Osteoblast (primary cell): ENCODE results near the gene TMEM181. TPM values are rescaled to one million over a fixed set of nuclear protein-coding genes. Genes with fewer than 3 reads are reported as not detected.

Experiments used
- DNase-seq: peaks from one replicate; pipeline ENCODE4 v3.0.0; 2011; ENCODE audit warnings: low spot score, mixed read lengths; ENCODE audit not compliant: insufficient read length; ENCODE audit errors: missing footprints
- H2AFZ ChIP-seq: 2 replicates; pipeline ENCODE4 v1.6.0; 2011; ENCODE audit warnings: mild to moderate bottlenecking, low read length
- H3K27ac ChIP-seq: 2 replicates; pipeline ENCODE4 v1.5.1; 2011; ENCODE audit warnings: mild to moderate bottlenecking, low read depth, low read length, moderate library complexity
- H3K27me3 ChIP-seq: 2 replicates; pipeline ENCODE4 v1.6.0; 2012; ENCODE audit warnings: mild to moderate bottlenecking, control low read depth, inconsistent platforms, low read length, moderate library complexity; ENCODE audit not compliant: insufficient read depth
- H3K36me3 ChIP-seq: 2 replicates; pipeline ENCODE4 v1.5.1; 2011; ENCODE audit warnings: mild to moderate bottlenecking, low read length, control low read depth, moderate library complexity; ENCODE audit not compliant: insufficient read depth
- H3K4me1 ChIP-seq: 2 replicates; pipeline ENCODE4 v1.5.1; 2011; ENCODE audit warnings: mild to moderate bottlenecking, low read length, control low read depth, moderate library complexity; ENCODE audit not compliant: insufficient read depth
- H3K4me2 ChIP-seq: 2 replicates; pipeline ENCODE4 v1.6.0; 2011; ENCODE audit warnings: mild to moderate bottlenecking, low read length; ENCODE audit not compliant: insufficient read depth
- H3K4me3 ChIP-seq: fragments of 200-600 bp; sonication (generic); 3 replicates; pipeline ENCODE4 v1.5.1; 2012; ENCODE audit warnings: mild to moderate bottlenecking, low read length, inconsistent platforms; ENCODE audit not compliant: insufficient read depth
- H3K79me2 ChIP-seq: 2 replicates; pipeline ENCODE4 v1.6.0; 2012; ENCODE audit warnings: mild to moderate bottlenecking, low read length, control low read depth, inconsistent platforms; ENCODE audit not compliant: insufficient read depth
- H3K9me3 ChIP-seq: 2 replicates; pipeline ENCODE4 v1.5.1; 2011; ENCODE audit warnings: low read depth, low read length, control low read depth
- H4K20me1 ChIP-seq: 2 replicates; pipeline ENCODE4 v1.6.0; 2012; ENCODE audit warnings: mild to moderate bottlenecking, low read length, control low read depth; ENCODE audit not compliant: insufficient read depth
- total RNA-seq: library from RNA; depleted of rRNA; stranded (reverse); fragments of >200 nt; gene quantifications from 2 replicates; pipeline ENCODE4 v1.2.3, GENCODE V29; 2012
- TF ChIP-seq, protein P1 (sequence below): IDR thresholded peaks from 2 replicates; pipeline ENCODE4 v1.5.1; 2011; ENCODE audit warnings: mild to moderate bottlenecking, low read depth, low read length, moderate library complexity; ENCODE audit errors: extremely low read depth

Gene TMEM181
- total RNA-seq, 1 donor: 43.8 TPM

DNA sequence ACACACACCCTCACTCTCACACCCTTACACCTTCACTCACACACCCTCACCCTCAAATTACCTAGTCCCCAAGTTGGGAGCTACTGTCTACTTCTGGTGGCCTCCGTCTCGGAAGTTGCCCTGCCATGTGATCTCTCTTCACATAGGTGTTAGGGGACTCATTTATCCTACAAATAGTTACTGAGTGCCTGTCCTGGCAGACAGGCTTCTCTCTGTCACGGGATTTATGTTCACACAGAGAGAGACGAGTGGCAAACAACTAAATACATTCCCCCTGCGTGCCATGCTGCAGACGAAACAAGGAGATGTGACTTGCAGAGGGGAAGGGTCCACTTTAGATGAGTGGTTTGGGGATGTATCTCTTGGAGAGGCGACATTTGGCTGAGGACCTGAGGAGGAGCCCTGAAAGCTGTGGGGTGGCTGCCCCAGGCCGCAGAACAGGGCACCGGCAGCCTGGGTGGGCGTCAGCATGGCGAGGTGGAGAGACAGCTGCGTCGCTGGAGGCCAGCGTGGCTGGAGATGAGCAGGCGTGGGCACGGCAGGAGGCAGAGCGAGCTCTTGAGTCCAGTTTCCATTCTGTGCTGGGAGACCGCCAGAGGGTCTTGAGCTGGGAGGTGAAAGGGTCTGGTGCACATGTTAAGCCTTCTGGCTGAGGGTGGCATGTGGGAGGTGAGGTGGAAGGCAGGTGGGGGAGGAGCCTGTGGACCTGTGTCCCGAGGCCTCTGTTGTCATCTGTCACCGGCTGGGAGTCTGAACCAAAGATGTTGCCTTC is 67.5 kb downstream of the TMEM181 start:
- H3K4me1 ChIP-seq: peaks cover 23% of the 10 kb centered on the region
- H3K36me3 ChIP-seq: peaks cover 45% of the 10 kb centered on the region
- DNase-seq: no peak
- no peak overlapping the region for H3K4me3 ChIP-seq
- H3K27ac ChIP-seq: no peak overlapping the region
- H3K4me2 ChIP-seq: no peak overlapping the region
- H2AFZ ChIP-seq: no peak overlapping the region
- TF ChIP-seq, protein P1, sequence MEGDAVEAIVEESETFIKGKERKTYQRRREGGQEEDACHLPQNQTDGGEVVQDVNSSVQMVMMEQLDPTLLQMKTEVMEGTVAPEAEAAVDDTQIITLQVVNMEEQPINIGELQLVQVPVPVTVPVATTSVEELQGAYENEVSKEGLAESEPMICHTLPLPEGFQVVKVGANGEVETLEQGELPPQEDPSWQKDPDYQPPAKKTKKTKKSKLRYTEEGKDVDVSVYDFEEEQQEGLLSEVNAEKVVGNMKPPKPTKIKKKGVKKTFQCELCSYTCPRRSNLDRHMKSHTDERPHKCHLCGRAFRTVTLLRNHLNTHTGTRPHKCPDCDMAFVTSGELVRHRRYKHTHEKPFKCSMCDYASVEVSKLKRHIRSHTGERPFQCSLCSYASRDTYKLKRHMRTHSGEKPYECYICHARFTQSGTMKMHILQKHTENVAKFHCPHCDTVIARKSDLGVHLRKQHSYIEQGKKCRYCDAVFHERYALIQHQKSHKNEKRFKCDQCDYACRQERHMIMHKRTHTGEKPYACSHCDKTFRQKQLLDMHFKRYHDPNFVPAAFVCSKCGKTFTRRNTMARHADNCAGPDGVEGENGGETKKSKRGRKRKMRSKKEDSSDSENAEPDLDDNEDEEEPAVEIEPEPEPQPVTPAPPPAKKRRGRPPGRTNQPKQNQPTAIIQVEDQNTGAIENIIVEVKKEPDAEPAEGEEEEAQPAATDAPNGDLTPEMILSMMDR: no peak
- no peaks in the 10 kb centered on the region for H3K27me3 ChIP-seq
- H4K20me1 ChIP-seq: peaks cover 4% of the 10 kb centered on the region
- no peaks in the 10 kb centered on the region for H3K9me3 ChIP-seq
- H3K79me2 ChIP-seq: peaks cover 17% of the 10 kb centered on the region

DNA sequence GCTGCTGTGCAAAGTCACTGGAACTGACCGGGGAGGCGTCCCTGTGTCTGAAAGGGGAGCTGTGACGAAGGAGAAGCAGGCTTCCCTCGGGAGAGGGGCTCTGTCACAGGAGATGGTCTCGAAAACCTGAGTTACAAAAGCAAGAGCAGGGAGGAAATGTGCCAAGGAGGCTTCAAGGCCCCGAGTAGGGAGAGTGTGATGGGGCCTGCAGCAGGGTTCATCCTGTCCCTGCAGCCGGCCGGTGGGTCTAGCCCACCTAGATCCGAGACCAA is 68.0 kb downstream of the TMEM181 start:
- Histone ChIP-seq H3K36me3 (peaks cover 41% of the 10 kb centered on the region), H3K27me3 (no peaks in the 10 kb centered on the region), H3K4me2 (no peak overlapping the region), H3K27ac (no peak overlapping the region), H2AFZ (no peak overlapping the region), H4K20me1 (peaks cover 4% of the 10 kb centered on the region), H3K4me3 (no peak overlapping the region), H3K9me3 (no peaks in the 10 kb centered on the region), H3K4me1 (peaks cover 27% of the 10 kb centered on the region), H3K79me2 (peaks cover 16% of the 10 kb centered on the region)
- DNase-seq: no peak
- TF ChIP-seq, protein P1: no peak

DNA sequence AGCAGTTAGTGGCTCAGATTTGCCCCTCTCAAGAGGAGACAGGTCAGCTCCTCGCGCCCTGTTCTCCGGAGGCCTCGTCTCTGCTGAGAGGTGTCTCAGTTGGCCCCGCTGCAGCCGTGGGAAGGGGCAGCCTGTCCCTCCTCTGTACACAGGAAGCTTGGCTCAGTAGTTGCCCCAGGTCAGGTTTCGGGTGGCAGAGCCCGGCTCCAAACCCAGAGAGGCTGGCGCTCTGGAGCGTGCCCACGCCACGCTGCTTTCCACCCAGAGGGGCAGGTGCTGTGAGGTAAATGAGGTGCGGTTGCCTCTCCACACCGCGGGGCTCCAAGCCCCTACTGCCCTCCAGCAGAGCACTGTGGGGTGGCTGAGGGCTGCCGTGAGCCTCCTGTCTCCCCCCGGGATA is 68.7 kb downstream of the TMEM181 start:
- peaks cover 4% of the 10 kb centered on the region for H4K20me1 ChIP-seq
- H3K79me2 ChIP-seq: peaks cover 20% of the 10 kb centered on the region
- TF ChIP-seq, protein P1: no peak
- no peak overlapping the region for H3K4me3 ChIP-seq
- peaks cover 27% of the 10 kb centered on the region for H3K4me1 ChIP-seq
- no peak overlapping the region for H3K4me2 ChIP-seq
- no peaks in the 10 kb centered on the region for H3K9me3 ChIP-seq
- peaks cover 46% of the 10 kb centered on the region for H3K36me3 ChIP-seq
- DNase-seq: no peak
- no peaks in the 10 kb centered on the region for H3K27me3 ChIP-seq
- H2AFZ ChIP-seq: no peak overlapping the region
- no peak overlapping the region for H3K27ac ChIP-seq

DNA sequence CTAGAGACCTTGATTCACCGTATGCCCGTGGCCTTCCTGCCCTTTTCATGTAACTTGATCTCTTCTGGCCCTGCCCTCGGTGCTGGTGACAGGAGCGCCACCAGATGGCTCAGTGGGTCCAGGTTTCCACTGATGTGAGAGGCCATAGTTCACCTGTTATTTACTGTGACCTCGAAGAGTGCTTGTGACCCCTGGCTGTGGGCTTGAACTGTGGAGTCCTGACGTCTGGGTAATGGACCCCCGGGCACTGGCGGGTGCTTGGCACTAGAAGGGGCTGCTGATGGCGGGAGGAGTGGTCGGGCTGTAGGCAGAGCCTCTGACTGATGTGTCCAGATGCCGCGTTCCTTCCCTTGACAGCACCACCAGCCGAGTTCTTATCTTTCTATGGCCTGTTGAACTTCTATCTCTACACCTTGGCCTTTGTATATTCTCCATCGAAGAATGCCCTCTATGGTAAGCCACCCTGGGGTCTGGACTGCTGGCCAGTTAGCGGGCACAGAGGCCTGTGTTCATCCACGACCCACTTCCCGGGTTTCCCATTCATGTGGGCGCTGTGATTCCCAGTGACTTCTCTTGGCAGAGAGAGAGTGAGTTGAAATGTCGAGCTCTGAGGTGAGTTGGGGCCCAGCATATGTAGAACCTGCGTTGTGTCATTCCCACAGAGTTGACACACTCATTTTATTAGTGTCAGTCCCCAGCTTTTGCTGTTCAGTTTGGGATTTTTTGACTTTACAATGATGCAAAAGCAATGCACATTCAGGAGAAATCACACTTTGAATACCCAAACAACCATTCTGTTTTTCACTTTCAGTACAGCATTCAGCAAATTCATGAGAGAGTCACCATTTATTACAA is 69.7 kb downstream of the TMEM181 start:
- H3K4me2 ChIP-seq: no peak overlapping the region
- H3K27ac ChIP-seq: no peak overlapping the region
- peaks cover 21% of the 10 kb centered on the region for H3K79me2 ChIP-seq
- TF ChIP-seq, protein P1: no peak
- peaks cover 27% of the 10 kb centered on the region for H3K4me1 ChIP-seq
- peaks cover 4% of the 10 kb centered on the region for H4K20me1 ChIP-seq
- no peaks in the 10 kb centered on the region for H3K9me3 ChIP-seq
- H3K4me3 ChIP-seq: no peak overlapping the region
- H3K27me3 ChIP-seq: no peaks in the 10 kb centered on the region
- H2AFZ ChIP-seq: no peak overlapping the region
- DNase-seq: no peak
- H3K36me3 ChIP-seq: peaks cover 53% of the 10 kb centered on the region
